ENCODE results near the gene OSBPL9.
"Not testable (repeated sequence)": the region's sequence is repeated elsewhere in the genome, so short reads cannot be mapped to it uniquely, and the experiment has no call there.

The OSBPL9 gene

DNA sequence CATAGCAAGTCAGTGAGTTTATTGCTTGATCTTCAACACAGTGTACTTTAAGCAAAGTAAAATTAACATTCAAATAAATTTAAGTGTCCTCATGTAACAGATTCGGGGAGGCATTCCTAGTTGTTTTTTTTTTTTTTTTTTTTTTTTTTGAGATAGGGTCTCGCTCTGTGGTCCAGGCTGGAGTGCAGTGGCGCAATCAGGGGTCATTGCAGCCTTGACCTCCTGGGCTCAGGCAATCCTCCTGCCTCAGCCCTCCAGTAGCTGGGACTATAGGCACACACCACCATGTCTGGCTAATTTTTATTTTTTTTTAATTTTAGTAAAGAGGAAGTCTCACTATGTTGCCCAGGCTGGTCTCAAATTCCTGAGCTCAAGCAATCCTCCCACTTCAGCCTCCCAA is 22.8 kb downstream of the OSBPL9 start:
- DNase-seq: no peak

DNA sequence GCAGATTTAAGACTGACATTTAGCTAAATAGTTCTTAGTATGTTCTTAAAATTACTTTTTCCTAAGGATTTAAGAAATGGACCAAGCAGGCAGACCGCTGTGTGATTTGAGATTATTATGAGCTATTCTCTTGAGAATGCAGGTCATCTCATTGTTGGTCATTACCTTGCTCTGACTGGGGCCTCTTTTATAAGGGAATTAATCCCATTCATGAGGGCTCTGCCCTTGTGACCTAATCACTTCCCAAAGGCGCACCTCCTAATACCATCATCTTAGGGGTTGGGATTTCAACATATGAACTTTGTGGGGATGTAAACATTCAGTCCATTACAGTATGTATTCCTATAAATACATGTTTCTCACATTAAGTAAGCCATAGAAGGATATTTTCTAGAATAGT is 24.2 kb downstream of the OSBPL9 start:
- DNase-seq: no peak

DNA sequence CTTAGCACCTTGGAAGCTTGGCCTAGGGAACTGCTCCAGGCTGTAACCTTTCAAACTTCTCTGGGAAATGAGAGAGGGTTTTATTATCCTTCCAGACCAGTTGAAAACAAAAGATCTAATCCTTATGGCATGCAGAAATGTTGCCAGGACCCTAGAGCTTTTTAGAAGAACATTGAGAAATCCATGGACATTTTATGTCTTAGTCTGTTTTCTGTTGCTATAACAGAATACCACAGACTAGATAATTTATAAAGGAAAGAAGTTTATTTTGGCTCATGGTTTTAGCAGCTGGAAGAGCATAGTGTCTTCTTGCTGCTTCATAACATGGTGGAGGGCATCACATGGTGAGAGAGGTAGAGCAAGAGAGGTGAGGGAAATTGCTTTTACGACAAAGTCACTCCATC is 25.8 kb downstream of the OSBPL9 start:
- DNase-seq: no peak

DNA sequence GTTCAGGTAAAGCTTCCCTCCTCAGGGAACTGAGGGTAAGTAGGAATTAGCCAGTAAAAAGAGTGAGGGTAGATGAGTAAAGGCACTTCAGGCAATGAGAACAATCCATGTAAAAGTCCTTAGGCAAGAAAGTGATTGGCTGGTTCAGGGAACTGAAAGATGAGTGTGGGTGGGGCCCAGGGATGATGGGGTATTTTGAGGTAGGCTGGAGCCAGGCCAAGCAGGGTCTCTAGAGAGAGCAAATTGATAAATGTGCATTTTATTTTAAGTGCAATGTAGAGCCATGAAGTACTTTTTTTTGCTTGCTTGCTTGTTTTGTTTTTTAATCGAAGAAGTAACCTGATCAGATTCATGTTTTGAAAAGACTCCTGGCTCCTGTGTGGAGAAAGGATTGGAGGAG is 26.5 kb downstream of the OSBPL9 start:
- no peak for DNase-seq

DNA sequence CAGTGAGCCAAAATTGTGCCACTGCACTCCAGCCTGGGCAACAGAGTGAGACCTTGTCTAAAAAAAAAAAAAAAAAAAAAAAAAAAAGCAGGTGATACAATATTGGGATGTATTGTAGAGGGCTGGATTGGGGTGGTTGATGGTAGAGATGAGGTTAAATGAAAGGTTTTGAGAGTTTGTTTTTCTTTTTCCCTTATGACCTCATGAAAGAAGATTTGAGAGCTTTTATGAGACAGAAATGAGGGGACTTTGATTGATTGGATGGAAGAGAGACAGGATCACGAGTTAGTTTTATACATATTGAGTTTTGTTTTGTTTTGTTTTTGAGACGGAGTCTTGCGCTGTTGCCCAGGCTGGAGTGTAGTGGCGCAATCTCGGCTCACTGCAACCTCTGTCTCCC is 27.1 kb downstream of the OSBPL9 start:
- DNase-seq: no peak

DNA sequence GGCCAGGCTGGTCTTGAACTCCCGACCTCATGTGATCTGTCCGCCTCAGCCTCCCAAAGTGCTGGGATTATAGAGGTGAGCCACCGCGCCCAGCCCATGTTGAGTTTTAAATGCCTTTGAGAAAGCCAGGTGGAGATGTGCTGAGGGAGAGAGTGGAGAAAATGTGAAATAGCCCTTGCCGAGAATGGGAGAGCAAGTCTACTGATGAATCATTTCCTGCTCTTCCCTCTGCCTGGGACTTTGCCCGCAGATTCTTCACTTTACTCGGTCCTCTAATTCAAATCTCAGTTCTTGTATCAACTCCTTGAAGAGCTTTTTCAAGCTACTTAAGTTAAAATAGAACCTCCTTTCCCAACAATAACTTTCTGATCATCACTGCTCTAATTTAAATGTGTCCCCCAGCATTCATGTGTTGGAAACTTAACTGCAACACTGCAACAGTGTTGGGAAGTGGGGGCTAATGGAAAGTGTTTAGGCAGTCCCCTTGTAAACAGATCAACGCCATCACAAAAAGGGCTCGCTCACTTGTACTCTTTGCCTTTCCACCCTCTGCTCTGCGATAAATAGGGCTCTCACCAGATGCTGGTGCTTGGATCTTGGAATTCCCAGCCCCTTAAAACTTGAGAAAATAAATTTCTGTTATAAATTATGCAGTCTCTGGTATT is 27.8 kb downstream of the OSBPL9 start:
- DNase-seq: no peak

DNA sequence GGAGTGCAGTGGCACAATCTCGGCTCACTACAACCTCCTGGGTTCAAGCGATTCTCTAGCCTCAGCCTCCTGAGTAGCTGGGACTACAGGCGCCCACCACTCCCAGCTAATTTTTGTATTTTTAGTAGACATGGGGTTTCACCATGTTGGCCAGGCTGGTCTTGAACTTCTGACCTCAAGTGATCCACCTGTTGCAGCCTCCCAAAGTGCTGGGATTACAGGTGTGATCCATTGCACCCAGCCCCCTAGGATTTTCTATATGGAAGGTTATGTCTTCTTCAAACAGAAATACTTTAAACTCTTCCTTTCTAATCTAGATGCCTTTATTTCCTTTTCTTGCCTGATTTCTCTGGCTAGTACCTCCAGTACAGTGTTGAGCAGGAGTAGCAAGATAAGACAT is 29.7 kb downstream of the OSBPL9 start:
- DNase-seq: not testable (repeated sequence)

DNA sequence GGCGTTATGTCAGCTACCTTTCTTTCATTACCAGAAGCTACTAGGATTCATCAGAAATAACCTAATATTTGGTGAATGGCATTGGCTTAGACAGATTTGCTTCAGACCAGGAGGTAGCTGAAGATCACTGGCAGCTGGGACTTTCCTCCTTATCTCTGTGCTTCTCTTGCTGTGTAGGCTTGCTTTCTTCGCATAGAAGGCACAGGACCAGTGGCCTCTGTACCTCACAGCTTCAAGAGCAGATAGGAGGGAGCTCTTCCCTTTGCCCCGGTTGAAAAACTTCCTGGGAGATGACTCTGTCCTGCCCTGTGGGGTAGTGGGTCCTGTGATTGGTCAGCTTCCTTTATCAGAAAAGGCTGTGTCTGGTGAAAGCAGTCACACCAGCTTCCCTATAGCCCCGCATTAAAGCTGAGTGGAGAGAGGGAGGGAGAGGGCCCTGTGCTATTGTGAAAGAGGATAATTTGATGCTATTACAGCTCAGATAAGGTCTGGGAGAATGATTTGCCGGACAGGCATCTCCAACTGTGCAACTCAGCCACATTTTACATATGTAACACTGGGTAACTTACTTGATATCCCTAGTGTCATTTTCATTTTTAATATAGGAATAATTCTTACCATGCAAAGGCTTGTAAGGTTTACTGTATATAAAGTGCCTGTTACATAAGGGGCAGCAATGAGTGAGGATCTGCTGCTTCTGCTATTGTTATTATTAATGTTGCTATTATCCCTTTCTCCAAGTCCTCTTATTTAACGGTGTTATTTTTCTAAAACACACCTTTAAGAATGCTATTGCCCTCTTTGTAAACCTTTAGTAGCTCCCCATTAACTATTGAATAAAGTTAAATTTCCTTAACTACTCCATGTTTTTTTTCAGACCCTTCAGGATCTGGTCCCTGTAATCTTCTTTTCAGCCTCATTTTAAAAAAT is 31.6 kb downstream of the OSBPL9 start:
- DNase-seq: peak; percentile 44

DNA sequence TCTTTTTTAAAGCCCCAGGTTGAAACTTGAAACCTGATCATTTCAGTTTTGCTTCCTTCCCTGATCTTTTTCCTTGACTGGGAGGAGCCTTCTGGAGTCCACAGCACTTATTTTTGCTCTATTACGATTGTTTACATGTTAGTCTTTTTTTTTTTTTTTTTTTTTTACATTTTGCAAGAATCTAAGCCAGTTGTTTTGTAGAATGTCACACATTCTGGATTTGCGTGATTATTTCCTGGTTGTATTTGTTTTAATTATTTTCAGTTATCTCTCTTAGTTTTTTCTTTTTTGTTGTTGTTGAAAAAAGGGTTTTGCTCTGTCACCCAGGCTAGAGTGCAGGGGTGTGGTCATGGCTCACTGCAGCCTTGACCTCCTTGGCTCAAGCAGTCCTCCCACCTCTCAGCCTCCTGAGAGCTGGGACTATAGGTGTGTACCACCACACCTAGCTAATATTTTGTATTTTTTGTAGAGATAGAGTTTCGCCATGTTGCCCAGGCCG is 32.8 kb downstream of the OSBPL9 start:
- DNase-seq: no peak

DNA sequence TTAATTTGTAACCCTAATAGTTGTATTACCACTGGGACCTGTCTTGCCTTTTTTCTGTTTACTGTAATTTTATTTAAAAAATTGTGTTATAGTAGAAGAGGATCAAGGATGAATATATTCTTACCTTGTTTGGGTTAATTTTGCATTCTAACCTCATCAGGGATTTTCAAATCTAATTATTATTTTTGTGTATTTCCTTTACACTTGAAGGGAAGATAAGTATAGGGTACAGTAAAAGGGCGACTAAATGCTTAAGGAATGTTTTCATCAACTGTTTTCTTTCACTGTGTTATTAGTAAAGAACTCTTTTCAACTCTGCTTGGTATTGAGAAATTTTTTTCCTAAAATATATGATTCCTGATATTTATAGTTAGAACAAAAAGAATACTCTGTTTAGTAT is 33.3 kb downstream of the OSBPL9 start:
- DNase-seq: no peak

DNA sequence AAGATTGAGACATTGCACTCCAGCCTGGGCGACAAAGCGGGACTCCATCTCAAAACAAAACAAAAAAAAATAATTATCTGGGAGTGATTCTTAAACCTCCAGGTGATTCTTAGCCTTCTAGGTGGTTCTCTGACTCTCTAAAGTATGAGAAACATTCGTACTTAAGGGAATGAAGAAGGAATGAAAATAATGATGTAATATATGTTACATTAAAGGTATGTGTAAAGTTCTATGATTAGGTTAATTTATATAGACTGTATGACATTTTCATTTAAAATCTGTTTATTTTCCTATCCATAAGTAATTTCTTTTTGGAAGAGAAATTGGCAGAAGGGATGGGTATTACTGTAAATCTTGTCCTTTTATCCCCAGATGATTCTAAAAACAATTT is 34.7 kb downstream of the OSBPL9 start:
- DNase-seq: no peak

DNA sequence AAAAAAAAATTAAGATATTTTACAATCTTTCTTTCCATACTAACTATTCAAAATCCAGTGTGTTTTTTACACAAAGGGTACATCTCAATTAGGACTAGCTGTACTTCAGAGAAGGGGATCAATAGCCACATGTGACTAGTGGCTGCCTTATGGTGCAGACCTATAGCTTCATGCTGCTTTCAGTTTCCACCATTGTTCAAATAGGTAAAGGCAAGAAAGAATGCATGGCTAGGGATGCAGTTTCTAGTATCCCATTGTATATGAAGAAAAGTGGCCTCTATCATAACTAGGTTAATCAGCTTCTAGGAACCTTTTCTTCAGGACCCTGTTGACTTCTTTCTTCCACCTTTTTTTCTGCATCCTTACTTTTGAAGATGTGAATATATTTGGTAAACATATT is 35.7 kb downstream of the OSBPL9 start:
- no peak for DNase-seq

DNA sequence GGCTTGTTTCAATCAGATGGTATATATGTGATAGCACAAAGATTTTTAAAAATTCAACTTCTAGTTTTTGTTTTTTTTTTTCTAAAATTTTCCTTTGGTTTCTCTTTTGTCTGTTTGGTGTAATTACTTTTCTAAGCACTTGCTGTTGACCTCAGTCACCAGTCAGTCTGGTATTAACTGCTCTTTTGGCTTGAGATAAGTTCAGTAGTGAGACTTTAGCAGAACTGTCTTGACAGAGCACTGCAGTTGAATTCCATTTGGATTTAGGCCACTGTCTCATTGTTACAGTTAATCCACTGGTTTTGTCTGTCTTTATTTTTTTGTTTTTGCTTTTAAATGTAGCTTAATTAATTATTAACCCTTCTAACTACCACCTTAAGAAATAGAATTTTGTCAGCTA is 36.2 kb downstream of the OSBPL9 start:
- DNase-seq: no peak

DNA sequence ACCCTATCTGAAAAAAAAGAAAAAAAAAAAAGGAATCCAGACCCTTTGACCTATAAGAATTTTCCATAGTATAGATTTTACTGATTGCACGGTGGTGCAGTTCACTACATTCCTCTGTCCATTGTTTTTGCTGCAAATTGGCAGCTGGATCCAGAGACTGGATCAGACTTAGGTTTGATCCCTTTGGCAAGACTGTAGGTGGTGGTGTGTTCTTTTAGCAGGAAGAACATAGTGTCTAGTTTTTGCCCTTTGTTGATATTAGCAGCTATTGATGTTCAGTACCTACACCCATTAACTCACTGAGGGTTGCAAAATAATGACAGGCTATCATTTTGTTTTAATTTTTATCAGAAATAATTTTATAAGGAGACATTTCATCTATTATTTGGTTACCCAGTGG is 37.1 kb downstream of the OSBPL9 start:
- DNase-seq: no peak

DNA sequence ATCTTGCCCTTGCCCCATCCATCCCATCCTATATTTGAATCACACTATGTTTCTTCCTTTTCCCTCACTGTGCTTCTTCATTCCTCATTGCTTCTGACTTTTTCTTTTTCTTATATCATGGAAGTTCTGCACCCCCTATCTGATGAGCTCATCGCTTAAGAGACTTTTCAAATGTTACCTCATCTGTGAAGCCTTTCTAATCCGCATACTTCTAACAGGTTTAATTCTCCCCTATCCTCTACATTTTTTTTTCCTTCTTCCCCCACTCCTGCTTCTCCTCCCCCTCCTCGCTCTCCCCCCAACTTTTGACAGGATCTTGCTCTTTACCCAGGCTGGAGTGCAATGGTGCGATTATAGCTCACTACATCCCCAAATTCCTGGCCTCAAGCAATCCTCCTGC is 39.5 kb downstream of the OSBPL9 start:
- no peak for DNase-seq

DNA sequence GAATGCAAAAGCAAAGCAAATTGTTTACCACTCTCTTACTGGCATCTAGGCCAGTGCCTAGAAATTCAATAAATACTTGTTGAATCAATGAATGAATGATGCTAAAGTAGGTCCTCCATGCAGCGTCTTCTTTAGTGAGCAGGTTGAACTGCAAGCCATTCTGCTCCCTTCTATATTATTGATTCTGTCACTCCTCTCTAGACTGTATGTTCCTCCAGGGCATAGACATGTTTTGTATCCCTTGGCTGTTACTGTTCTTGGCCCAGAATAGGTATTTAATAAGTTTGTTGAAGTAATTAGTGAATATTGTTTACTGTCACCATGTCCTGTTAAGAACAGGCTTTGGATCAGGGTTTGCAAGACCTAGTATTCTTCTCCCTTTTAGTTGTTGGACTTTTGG is 43.7 kb downstream of the OSBPL9 start:
- DNase-seq: no peak

DNA sequence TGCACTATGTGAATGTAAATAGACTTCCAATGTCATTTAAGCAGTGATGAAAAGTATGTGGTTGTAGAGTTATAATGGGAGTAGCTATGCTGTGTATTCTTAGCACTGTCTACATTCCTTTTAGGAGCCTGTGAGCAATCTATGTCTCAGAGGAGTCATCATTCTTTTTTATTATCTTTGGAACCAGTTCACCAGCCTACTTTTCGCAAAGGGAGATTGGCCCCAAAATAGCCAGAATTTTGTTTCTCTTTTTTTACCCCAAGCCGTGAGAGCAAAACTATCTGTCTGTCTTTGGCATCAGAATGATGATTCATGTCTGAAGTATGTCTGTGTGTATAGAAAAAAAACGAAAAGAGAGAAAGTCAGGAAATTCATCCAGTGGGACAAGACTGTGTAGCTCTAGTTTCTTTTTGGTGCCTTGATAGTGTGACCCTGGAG is 44.2 kb downstream of the OSBPL9 start:
- no peak for DNase-seq

DNA sequence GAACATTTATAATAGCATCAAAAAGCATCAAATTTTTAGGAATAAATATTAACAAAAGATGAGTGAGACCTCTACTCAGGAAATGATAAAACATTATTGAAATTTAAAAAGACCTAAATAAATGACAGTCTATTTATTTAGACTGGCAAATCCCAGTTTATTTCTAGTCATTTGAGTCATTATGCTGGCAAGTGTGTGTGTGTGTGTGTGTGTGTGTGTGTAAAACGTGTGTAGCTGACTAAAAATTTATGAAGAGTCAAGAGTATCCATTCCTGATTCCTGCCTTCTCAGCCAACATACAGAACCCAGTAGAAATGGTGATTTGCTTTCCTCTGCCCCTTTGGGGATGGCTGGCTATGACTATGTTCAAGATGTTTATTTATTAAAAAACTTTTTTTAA is 46.2 kb downstream of the OSBPL9 start:
- DNase-seq: no peak

DNA sequence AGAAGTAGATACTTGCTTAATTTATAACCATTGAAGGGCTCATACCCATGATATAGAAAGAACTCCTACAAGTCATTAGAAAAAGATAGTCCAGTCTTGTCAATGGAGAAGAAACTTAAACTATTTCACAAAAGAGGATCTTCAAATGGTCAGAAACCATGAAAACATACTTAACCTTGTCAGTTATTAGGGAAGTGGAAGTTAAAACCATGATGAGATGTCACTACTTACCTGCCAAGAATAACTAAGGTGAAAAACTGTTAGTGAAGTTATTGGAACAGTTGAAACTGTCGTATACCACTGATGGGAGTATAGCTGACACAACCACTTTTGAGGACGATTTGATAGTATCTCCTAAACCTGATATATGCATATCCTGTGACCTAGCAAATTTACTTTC is 46.8 kb downstream of the OSBPL9 start:
- no peak for DNase-seq

DNA sequence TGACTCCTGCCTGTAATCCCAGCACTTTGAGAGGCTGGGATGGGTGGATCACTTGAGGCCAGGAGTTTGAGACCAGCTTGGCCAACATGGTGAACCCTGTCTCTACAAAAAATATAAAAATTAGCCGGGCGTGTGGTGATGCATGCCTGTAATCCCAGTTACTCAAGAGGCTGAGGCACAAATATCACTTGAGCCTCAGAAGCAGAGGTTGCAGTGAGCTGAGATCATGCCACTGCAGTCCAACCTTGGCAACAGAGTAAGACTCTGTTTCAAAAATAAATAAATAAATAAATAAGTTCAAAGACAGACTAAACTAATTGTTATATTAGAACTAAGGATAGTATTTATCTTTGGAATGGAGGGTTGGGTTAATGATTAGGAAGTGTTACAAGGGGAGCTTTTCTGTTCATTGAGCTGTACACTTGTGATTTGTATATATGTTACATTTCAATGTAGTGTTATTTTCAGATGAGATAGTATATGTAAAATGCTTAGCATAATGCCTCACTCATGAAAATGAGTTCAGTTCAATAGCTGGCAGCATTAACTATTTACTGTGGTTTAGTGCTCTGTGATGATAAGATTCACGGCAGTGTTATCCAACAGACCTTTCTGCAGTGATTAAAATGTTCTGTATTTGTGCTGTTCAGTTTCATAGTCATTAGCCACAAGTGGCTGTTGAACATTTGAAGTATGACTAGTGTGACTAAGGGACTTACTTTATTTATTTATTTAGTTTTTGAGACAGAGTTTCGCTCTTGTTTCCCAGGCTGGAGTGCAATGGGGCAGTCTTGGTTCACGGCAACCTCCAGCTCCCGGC is 47.7 kb downstream of the OSBPL9 start:
- DNase-seq: no peak

DNA sequence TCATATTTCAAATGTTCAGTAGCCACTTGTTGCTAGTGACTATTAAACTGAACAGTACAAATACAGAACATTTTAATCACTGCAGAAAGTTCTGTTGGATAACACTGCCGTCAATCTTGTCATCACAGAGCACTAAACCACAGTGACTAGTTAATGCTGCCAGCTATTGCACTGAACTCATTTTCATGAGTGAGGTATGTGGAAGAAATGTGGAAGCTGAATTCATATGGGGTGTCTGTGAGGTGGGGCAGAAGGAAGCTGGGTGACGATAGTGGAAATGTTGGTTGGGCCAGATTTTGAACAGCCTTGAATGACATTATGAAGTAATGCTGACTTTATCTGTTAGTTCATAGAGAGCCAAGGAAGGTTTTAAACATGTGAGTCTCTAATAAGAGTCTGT is 49.6 kb downstream of the OSBPL9 start:
- DNase-seq: no peak

DNA sequence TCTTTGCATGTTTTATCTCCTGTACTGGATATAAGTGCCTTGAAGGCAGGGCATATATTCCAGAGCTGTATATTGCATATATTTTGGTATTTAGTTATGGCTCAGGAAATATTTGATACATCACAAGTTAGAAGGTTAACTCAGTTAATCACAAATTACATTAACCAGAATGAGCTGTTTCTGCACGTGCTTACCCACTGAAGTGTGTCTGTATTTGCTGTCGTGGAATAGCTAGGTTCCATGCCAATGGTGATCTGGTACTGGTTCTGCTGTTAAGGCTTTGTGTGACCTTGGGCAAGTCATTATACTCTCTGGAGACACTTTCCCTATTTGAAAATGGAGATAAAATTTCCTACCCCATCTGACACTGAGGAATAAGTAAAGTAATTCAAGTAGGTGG is 50.7 kb downstream of the OSBPL9 start:
- DNase-seq: no peak

DNA sequence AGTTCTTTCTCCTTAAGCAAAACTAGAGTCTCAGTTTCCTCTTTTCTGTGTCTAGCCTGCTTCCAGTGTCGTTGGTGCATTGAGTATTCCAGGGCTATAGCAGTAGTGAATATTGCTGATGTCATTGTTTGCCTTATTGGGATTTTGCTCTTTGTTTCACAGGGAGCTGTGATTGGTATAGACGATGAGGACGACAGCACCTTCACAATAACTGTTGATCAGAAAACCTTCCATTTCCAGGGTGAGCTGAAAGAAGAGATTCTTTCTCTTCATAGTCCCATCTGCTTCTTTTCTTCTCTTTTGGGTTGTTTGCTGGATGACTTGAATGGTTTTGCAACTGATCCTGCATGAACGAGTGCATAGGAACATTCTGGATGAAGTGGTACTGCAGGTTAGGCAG is 52.4 kb downstream of the OSBPL9 start:
- DNase-seq: no peak
